ENCODE measurements around the gene MAP7D3. TPM values are rescaled to one million over a fixed set of nuclear protein-coding genes. Genes with fewer than 3 reads are reported as not detected.

The MAP7D3 gene
- total and polyA plus RNA-seq, 2 of the 8 experiments (the other 6 are each of a cell fraction or from before 2014, with no cell fraction given): 4.8 to 19.6 TPM

DNA sequence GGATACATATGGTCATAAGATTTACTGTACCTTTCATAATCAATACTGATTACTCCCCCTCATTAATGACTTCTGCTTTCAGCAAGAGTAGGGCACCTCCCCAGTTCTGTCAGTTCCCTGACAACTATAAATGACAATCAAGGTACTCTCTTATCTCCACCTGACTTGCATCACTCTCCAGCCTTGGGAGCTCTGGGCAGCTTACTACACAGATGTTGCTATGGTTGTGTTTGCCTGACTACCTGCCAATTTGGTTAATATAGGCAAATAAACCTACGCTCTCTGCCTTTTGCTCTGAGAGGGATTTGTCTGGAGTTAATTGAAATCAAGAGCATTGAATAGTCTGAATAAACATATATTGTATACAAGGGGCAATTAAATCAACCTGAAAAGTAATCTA, 22.8 kb upstream of the MAP7D3 start (continued):
- TF ChIP-seq, protein P1, sequence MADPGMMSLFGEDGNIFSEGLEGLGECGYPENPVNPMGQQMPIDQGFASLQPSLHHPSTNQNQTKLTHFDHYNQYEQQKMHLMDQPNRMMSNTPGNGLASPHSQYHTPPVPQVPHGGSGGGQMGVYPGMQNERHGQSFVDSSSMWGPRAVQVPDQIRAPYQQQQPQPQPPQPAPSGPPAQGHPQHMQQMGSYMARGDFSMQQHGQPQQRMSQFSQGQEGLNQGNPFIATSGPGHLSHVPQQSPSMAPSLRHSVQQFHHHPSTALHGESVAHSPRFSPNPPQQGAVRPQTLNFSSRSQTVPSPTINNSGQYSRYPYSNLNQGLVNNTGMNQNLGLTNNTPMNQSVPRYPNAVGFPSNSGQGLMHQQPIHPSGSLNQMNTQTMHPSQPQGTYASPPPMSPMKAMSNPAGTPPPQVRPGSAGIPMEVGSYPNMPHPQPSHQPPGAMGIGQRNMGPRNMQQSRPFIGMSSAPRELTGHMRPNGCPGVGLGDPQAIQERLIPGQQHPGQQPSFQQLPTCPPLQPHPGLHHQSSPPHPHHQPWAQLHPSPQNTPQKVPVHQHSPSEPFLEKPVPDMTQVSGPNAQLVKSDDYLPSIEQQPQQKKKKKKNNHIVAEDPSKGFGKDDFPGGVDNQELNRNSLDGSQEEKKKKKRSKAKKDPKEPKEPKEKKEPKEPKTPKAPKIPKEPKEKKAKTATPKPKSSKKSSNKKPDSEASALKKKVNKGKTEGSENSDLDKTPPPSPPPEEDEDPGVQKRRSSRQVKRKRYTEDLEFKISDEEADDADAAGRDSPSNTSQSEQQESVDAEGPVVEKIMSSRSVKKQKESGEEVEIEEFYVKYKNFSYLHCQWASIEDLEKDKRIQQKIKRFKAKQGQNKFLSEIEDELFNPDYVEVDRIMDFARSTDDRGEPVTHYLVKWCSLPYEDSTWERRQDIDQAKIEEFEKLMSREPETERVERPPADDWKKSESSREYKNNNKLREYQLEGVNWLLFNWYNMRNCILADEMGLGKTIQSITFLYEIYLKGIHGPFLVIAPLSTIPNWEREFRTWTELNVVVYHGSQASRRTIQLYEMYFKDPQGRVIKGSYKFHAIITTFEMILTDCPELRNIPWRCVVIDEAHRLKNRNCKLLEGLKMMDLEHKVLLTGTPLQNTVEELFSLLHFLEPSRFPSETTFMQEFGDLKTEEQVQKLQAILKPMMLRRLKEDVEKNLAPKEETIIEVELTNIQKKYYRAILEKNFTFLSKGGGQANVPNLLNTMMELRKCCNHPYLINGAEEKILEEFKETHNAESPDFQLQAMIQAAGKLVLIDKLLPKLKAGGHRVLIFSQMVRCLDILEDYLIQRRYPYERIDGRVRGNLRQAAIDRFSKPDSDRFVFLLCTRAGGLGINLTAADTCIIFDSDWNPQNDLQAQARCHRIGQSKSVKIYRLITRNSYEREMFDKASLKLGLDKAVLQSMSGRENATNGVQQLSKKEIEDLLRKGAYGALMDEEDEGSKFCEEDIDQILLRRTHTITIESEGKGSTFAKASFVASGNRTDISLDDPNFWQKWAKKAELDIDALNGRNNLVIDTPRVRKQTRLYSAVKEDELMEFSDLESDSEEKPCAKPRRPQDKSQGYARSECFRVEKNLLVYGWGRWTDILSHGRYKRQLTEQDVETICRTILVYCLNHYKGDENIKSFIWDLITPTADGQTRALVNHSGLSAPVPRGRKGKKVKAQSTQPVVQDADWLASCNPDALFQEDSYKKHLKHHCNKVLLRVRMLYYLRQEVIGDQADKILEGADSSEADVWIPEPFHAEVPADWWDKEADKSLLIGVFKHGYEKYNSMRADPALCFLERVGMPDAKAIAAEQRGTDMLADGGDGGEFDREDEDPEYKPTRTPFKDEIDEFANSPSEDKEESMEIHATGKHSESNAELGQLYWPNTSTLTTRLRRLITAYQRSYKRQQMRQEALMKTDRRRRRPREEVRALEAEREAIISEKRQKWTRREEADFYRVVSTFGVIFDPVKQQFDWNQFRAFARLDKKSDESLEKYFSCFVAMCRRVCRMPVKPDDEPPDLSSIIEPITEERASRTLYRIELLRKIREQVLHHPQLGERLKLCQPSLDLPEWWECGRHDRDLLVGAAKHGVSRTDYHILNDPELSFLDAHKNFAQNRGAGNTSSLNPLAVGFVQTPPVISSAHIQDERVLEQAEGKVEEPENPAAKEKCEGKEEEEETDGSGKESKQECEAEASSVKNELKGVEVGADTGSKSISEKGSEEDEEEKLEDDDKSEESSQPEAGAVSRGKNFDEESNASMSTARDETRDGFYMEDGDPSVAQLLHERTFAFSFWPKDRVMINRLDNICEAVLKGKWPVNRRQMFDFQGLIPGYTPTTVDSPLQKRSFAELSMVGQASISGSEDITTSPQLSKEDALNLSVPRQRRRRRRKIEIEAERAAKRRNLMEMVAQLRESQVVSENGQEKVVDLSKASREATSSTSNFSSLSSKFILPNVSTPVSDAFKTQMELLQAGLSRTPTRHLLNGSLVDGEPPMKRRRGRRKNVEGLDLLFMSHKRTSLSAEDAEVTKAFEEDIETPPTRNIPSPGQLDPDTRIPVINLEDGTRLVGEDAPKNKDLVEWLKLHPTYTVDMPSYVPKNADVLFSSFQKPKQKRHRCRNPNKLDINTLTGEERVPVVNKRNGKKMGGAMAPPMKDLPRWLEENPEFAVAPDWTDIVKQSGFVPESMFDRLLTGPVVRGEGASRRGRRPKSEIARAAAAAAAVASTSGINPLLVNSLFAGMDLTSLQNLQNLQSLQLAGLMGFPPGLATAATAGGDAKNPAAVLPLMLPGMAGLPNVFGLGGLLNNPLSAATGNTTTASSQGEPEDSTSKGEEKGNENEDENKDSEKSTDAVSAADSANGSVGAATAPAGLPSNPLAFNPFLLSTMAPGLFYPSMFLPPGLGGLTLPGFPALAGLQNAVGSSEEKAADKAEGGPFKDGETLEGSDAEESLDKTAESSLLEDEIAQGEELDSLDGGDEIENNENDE (IDR thresholded peaks at IDR 0.05; ENCODE audit: insufficient replicate concordance, low read length): no peak
- TF ChIP-seq, protein P2, sequence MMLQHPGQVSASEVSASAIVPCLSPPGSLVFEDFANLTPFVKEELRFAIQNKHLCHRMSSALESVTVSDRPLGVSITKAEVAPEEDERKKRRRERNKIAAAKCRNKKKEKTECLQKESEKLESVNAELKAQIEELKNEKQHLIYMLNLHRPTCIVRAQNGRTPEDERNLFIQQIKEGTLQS (IDR thresholded peaks at IDR 0.05; ENCODE audit: insufficient read depth, low read depth, low read length): no peak
- TF ChIP-seq JUN (IDR thresholded peaks at IDR 0.05; ENCODE audit: low read depth, low read length) (no peak), SIN3A (conservative IDR thresholded peaks at IDR 0.05 in 1 of 2, IDR thresholded peaks at IDR 0.05 in 1 of 2; ENCODE audit: low read depth in 1 of 2, low read length in 2 of 2) (no peak), SRF (IDR thresholded peaks at IDR 0.05; ENCODE audit: low read depth, low read length) (no peak), TEAD4 (IDR thresholded peaks at IDR 0.05; ENCODE audit: low read depth, low read length) (no peak), CBX5 (IDR thresholded peaks at IDR 0.05; ENCODE audit: low read depth, low read length) (no peak), RFX5 (IDR thresholded peaks at IDR 0.05; ENCODE audit: borderline replicate concordance, low read depth, low read length) (no peak), FOSL1 (IDR thresholded peaks at IDR 0.05; ENCODE audit: insufficient read depth, low read depth, low read length) (no peak), TAF1 (IDR thresholded peaks at IDR 0.05; ENCODE audit: low read depth, low read length) (no peak)
- TF ChIP-seq, protein P3, sequence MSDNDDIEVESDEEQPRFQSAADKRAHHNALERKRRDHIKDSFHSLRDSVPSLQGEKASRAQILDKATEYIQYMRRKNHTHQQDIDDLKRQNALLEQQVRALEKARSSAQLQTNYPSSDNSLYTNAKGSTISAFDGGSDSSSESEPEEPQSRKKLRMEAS (IDR thresholded peaks at IDR 0.05): no peak
